HG03354 (cell line): ENCODE measurements around the gene HIVEP3.
A peak's percentile ranks its signal among the peaks of the same experiment; 100 is the strongest.

Experiments
- ATAC-seq: cut with Tn5 transposase; IDR thresholded peaks from one replicate; pipeline ENCODE4 v1.9.1; 2021; ENCODE audit warnings: mild to moderate bottlenecking; ENCODE audit not compliant: unreplicated experiment, poor library complexity, severe bottlenecking

The HIVEP3 gene

DNA sequence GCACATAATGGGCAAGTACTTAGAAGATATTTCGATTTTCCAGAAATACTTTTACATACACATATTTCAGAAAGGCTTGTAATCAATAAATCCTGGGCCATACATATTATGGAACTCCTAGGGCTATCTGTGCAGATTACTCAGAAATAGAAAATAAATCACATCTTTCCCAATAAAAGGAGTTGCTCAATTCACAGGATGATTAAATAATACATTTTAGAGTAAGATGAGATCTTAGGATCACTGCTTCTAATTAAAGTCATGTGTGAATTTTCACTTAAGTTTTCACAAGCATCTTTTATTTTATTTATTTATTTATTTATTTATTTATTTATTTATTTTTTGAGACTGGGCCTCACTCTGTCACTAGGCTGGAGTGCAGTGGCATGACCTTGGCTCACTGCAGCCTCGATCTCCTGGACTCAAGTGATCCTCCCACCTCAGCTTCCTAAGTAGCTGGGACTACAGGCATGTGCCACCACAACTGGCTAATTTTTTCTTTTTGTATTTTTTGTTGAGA, 144.2 kb downstream of the HIVEP3 start:
- ATAC-seq = no peak

DNA sequence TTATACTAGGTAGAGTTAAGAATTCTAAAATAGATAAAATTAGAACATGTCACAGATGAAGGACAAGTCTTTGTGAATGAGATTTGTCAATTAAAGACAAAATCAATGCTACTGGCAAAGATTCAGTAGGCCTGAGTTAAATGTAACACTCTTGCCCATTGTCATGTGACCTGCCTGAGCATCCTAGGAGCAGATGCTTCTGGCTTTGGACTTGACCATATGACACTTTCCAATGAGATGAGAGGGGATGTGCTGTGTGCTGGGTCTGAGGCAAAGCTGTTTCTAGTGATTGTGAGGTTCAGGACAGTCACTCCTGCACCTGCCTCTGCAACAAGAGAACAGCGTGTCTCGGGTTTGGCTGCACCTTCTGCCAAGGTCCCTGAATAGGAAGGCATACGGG, 144.9 kb downstream of the HIVEP3 start:
- ATAC-seq = no peak

DNA sequence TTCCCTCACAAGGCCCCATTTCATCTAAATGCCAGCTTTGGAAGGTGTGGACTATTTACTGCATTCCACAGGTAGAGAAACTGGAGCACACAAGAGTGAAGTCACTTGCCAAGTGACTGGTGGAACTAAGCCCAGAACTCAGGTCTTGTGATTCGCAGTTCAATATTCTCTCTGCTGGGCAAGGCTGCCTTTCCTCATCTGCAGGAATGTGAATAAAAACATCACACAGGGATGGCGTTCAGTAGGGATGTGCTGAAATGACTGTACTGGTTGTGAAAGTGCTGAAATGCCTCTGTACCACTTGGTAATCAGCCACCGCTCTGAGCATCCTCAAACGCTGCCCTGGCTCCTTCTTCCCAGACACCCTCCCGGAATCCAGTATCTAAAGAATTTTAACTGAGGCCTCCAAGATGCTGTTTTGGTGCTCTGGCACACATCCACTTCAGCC, 145.6 kb downstream of the HIVEP3 start:
- ATAC-seq = no peak

DNA sequence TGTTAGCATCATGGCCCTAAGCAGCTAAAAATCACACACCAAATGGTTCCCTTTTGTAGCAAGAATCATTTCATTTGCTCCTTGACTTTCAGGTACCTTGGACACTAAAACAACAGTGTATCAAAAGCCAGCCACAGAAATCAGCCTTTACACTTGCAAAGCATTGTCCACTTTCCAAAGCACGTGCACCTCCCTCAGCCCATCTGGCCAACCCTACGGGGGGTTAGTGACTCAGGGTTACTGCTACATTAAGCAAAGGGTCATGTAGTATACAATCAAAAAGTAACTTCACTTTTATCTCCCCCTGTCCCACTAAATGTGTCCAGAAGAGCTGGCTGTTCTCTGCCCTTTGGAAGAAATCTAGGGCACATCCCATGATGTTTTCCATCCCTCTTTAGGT, 149.7 kb downstream of the HIVEP3 start:
- ATAC-seq = no peak

DNA sequence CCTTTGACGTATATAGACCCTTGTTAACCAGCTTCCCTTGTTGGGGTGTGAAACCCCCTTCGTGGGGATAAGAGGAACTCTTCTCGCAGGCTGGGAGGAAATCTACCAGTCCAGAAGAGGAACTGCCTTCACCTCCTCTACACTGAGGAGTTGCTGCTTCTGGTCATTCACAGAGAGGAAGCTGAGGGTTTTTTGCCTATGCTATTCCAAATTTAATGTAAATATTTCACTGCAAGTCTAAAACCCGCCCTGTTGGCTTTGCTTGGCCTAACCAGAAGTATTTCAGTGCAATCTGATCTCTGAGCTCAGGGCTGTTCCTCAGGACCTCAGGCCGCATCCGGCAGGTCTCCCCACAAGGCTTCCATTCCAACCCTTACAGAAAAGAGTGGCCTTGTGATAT, 150.1 kb downstream of the HIVEP3 start:
- no peak for ATAC-seq

DNA sequence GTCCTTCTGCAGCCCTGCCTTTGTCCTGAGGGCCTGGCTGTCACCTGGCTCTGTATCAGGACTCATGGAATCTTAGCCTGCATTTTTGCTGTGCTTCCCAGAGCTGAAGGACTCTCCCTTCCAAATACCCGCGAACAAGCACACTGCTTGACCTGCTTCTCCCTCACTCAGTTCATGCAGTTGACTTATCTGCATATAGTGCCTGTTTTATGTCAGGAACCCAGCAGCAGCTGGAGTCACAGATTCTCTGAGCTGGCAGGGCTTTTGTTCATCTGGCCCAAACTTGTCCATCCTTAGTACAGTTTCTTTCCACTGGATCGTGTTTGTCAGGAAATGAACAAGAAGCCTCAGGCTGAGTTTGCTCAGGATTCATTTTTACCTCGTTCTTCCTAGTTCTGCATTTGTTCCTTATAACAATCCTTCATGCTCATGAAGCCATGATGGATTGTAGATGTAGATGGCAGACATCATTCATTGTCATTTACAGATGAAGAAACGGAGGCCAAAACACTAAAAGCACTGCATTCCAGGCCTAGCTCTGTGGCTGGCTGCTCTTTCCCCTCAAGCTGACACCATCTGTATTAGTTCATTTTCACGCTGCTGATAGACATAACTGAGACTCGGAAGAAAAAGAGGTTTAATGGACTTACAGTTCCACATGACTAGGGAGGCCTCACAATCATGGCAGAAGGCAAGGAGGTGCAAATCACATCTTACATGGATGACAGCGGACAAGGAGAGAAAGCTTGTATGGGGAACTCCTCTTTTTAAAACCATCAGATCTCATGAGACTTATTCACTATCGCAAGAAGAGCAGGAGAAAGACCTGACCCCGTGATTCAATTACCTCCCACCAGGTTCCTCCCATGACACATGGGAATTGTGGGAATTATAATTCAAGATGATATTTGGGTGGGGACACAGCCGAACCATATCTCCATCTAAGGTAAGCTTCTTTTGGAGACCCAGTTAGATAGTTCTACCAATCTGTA, 150.9 kb downstream of the HIVEP3 start:
- ATAC-seq = no peak

DNA sequence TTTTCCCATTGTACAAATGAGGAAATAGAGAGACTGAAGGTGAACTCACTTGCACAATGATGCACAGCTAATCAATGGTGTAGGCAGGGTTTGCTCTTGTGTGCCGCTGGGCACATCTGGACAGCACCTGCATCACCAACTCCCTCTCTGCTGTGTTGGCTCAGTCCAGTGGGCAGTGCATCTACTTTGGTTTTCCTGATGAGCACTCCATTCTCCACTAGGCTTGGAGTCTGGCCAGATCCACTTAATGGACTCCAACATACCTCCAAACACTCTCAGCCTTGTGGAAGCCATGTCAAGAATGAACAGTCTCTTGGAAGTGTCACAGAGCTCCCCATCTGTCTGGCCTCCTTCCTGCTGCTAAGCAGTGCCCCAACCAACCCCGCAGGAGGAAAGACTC, 152.2 kb downstream of the HIVEP3 start:
- no peak for ATAC-seq

DNA sequence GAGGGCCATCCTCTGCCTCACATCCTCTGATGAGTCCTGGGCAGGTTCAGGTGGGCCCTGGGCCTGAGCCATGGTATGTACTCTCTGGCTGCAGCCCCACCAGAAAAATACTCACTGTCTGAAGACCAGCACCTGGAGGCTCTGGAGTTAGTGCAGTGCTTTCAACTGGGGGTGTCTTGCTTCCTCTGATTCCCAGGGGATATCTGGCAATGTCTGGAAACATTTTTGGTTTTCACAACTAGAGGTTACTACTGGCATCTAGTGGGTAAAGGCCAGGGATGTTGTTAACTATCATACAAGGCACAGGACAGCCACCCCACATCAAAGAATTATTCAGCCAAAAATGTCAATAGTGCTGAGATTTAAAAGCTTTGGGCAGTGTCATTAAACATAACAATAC, 152.7 kb downstream of the HIVEP3 start:
- ATAC-seq = no peak

DNA sequence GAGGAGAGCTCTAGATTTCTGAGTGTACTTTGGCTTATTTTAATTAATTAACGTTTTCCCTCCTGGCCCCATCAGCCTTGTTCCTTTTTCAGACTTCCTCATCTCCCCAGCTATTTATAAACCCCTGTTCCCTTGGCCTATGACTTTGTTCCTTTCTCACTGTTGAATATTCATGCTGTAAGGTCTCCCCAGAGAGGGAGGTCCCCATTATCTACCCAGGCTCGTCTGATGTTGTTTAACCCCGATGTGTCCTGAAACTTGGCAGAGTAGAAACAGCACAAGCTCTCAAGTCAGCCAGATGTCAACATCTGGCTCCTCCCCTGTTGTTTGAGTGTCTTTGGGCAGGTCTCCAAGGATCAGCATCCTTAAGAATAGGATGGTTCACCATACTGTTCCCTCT, 153.6 kb downstream of the HIVEP3 start:
- no peak for ATAC-seq

DNA sequence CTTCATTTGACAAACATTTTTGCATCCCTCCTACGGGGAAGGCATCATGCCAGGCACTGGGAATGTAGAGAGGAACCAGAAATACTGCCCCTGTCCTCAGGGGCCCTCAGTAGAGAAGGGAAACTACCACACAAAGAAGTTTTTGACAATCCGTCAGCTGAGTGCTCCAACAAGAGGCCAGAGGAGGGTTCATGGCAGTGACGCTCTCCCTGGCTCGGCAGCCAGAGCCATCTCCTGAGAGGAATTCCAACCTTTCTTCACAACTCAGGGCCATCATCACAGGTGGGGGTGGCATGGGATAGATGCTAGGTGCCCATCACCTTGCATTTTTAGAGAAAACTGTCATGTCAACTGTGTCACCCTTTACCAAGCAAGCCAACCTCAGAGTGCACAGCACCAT, 154.1 kb downstream of the HIVEP3 start:
- no peak for ATAC-seq

DNA sequence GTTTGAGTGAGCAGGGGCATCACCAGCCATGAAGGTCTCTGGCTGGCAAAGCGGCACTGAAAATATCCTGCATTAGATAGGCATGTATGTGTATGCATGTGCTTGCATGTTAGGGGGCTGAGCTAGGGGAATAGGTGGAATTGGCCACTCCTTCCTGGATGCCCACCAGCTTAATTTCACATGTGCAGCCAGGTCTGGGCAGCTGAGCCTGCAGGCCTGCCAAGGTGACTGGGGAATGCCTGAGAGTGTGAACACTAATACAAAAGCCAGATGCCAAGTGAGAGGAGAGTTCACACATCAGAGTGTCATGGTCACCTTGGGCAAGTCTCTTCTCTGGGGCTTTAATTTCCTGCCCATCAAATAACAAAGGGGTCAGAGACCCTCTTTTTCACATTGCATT, 155.9 kb downstream of the HIVEP3 start:
- ATAC-seq = no peak

DNA sequence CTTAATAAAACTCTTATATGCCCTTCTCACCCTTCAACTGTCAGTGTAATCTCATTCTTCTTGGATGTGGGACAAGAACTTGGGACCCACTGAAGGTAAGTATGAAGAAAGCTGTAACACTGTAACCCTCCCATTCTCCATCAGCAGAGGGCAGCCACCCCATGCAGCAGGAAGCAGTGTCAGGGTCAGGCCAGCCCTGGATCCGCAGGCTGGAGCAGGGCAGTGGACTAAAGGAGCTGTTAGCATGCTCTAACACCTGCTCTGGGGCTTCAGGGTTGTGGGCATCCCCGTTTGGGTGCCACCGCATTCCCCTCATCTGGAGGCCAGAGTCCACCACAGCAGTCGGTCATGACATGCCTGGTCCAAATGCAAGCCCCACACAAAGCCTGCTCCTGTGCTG, 156.5 kb downstream of the HIVEP3 start:
- ATAC-seq = no peak

DNA sequence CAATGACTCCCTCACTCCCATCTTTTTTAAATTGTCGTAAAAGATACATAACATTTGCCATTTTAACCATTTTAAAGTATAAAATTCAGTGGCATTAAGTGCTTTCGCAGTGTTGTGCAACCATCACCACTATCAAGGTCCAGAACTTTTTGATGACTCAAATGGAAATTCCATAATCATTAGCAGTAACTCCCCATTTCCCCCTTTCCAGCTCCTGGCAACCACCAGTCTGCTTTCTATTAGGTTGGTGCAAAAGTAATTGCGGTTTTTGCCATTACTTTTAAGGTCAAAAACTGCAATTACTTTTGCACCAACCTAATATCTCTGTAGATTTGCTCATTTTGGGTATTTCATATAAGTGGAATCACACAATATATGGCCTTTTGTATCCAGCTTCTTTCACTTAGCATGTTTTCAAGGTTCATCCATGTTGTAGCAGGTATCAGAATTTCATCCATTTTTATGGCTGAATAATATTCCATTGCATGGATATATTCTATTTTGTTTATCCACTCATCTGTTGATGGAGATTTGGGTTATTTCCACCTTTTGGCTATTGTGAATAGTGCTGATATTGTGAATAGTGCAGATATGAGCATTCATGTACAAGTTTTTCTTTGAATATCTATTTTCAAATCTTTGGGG, 159.7 kb downstream of the HIVEP3 start:
- no peak for ATAC-seq

DNA sequence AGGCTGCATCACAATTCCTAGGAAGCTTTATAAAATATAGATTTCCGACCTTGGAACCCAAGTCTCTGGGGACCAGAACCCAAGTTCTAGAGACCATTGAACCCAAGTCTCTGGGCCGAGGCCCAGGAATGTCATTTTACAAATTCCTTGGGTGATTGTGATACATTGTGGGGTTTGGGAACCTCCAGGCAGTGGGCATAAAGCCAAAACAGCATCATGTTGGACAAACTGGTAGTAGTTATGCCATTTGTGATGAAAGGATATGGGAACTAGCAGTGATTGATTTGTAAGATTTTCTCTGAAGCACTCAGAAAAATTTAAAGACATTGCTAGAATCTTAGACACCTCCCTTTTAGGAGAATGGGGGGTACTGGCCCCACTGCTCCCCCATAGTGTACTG, 160.2 kb downstream of the HIVEP3 start:
- no peak for ATAC-seq

DNA sequence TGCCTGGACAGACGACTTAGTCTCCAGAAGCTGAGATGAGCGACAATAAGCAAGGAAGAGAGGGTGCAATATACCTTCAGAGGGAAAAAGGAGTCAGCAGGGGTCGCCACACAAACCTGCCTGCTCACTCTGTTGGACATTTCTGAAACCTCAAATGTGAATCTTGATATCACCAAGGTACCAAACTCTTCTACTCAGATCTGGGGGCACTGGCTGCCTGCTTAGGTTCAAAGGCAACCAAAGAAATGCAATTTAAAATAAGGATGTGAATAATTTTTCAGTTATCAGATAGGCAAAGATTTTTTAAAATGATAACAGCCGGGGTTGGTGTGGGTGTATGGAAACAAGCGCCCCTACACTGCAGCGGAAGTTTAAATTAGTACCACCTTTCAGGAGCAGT, 164.2 kb downstream of the HIVEP3 start:
- ATAC-seq = no peak

DNA sequence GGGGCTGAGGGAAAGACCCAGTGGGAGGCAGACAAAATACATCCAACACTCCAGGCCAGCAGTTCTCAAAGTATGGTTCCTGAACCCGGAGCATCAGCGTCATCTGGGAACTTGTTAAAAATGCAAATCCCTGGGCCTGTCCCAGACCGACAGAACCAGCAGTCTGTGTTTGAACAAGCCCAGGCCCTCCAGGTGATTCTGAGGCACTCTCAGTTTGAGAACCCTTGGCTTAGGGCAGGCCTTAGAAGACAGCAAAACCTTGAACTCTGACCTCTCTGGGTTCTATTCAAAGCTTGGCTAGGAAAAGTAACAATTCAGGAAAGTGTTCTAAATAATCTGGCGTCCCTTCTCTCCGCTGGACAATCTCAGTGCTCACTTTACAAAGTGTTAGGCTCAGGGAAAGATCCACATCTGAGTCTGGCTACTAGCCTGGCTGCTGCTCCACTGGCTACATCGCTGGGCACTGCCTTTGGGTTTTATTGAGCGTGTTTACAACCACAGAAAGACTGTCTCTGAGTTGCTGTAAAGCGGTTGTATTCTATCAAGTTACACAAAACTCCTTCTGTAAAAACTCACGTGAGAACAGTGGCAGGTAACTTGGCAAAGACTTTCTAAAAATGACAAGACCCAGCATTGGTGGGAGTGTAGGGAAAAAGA, 166.1 kb downstream of the HIVEP3 start:
- no peak for ATAC-seq

DNA sequence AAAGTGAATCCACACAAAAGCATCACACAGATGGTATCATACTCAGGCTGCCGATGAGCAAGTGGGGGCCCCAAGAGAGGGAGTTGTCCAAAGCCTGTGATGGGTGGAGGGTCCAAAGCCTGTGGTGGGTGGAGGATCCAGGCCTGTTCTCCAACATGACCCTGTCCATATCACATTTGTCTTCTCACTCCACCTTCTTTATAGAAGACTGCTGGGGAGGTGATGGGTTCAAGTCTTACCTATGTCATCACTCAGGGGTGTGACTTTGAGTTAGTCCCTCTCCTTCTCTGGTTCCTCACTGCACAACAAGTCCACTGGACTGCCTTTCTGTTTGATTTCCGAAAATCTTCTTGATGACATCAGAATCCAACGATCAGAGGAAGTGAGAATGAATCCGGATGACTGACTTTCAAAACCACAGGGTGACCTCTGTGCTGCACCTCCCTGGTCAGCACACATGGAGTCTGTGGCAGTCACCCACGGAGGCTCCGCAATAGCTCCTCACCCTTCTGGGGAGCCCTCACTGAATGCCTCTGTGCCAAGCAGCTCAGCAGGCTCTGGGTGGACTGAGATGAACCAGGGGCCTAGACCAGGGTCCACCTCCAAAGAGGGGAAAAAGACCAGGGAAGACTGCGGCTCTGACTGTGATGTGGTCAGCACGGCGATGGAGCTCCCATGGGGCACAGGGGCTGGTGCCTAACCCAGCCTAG, 166.8 kb downstream of the HIVEP3 start:
- ATAC-seq = peak; percentile 38

DNA sequence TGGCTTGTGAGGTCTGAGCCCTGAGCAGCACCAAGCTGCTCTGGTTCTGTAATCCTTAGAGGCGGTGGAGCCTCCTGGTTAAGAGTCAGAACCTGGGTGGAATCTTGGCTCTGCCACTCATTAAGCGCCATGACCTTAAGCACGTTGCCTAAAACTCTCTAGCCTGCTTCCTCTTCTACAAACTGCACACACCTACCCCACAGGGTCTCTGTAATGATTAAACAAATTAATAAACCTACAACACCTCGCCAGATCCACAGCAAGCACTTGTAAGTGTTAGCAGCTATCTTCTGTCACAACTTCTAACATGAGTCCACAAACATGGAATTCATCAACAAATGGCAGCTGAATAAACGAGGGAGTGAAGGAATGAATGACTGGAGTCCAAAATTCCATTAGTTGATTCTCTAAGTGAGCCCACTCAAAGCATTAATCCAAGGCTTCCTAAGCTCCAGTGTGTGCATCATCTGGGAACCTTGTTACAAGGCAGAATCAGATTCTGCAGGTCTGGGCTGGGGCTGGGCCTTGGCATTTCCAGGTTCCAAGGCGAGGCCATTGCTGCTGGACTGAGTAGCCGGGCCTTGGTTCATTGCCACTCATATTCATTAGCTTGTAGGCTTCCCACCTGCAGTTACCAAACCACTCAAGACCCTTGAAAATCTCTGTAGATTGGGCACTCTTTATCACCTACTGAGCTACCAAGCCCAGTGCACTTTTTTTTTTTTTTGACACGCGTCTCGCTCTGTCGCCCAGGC, 168.6 kb downstream of the HIVEP3 start:
- ATAC-seq = peak; percentile 43

DNA sequence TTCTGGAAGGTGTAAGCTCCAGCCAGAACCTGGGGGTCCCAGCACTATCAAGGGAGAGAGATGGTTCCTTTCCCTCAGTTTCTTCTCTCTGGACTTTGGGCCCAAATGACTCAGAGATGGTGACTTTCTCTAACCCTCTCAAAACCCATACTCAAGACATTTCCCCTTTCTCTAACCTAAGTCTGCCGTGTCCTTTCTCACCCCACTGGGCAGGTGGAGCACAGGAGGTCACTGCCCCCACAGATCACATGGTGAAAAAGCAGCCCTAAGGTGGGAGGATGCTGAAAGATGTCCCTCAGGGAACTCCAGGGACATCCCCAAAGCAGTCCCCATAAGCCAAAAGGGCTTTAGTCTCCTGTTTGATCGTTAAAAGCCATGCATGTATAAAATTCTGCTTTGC, 173.7 kb downstream of the HIVEP3 start:
- ATAC-seq = no peak
